Measurements from ENCODE around the gene ERC1.

GRCh38 chr12:1540690-1541089 lies 549.7 kb downstream of the ERC1 start:
- TF ChIP-seq GATA2 (IDR thresholded peaks at IDR 0.05; ENCODE audit: low read depth, low read length) (no peak), GATA3 (IDR thresholded peaks at IDR 0.05; ENCODE audit: low read depth, low read length) (no peak)
